GM20431 (cell line): ENCODE results near the gene EME2.
"Not testable (repeated sequence)": the region's sequence is repeated elsewhere in the genome, so short reads cannot be mapped to it uniquely, and the experiment has no call there.

Experiments used
- in situ Hi-C: fragments of 300-500 bp; cut with MseI, MboI; formaldehyde crosslinking; loops from one replicate; pipeline ENCODE4 v1.15.0; 2020; ENCODE audit warnings: low sequenced_read_pairs; ENCODE audit not compliant: unreplicated experiment

Gene EME2

DNA sequence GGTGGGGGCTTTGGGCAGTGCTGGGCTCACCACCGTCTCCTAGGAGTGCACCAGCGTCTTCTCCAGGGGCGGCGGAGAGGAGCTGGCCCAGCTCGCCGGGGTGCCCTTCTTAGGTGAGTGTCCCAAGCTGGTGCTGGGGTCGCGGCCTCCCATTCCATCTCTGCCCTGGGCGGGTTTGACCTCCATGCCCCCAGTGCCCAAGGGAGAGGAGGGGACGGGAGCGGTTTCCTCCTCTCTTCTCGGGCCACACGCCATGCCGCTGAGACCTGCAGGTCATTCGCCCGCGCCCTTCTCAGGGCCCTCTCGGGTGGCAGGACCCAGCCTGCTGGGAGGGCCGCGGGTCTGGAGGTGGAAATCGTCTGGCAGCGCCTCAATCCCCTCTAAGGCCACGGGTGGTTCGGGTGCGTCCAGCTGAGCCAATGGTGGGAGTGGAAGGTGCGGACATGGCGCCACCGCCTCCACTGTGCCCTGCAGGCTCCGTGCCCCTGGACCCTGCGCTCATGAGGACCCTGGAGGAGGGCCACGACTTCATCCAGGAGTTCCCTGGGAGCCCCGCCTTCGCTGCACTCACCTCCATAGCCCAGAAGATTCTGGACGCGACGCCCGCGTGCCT lies 15.6 kb downstream of the EME2 start:
- in situ Hi-C loops = no loop called here

DNA sequence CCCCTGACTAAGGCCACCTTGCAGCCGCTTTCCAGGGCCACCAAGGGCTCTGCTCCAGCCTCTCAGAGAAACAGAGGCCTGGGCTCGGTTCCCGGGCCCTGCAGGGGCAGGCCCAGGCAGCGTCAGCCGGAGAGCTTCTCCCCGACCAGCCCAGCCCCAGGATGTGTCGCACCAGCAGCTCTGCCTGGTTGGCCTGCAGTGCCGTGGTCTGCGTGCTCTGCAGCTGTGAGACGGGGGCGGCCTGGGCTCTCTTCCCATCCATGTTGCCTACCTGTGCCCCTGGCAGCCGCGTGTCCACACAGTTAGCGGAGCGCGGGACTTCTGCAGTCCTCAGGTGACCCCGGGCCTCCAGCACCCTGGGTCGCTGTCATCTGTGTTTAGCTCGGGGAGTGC lies 16.1 kb downstream of the EME2 start:
- in situ Hi-C loops = no loop called here

- in situ Hi-C loops = no loop called here
These were observed 17.0 kb downstream of the EME2 start for GRCh38 chr16:1789643-1790045.

- in situ Hi-C loops = no loop called here
These were observed 17.6 kb downstream of the EME2 start for GRCh38 chr16:1790261-1790610.

GRCh38 chr16:1790611-1791255 lies 18.1 kb downstream of the EME2 start:
- in situ Hi-C loops = no loop called here

DNA sequence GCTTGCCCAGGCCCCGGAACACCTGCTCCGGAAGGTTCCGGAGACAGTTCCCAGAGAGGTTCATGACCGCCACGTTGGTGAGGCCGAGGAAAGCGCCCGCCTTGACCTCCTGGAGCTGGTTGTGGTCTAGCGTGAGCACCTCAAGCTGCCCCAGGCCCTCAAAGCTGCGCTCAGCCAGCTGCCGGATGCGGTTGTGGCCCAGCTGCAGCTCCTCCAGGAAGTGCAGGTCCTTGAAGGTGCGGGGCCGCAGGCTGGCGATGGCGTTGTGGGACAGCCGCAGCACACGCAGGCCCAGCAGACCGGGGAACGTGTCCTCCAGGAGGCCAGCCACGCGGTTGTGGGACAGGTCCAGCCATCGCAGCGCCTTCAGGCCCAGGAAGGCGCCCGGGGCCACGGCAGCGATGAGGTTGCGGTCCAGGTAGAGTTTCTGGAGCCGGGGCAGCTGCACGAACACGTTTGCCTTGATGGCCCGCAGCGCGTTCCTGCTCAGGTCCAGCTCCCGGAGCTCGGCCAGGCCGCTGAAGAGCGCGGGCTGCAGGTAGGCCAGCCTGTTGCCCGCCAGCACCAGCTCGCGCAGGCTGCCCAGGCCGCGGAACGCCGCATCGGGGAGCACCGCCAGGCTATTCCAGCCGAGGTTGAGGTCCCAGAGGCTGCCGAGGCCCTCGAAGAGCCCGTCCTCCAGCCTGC lies 18.8 kb downstream of the EME2 start:
- in situ Hi-C loops = no loop called here

DNA sequence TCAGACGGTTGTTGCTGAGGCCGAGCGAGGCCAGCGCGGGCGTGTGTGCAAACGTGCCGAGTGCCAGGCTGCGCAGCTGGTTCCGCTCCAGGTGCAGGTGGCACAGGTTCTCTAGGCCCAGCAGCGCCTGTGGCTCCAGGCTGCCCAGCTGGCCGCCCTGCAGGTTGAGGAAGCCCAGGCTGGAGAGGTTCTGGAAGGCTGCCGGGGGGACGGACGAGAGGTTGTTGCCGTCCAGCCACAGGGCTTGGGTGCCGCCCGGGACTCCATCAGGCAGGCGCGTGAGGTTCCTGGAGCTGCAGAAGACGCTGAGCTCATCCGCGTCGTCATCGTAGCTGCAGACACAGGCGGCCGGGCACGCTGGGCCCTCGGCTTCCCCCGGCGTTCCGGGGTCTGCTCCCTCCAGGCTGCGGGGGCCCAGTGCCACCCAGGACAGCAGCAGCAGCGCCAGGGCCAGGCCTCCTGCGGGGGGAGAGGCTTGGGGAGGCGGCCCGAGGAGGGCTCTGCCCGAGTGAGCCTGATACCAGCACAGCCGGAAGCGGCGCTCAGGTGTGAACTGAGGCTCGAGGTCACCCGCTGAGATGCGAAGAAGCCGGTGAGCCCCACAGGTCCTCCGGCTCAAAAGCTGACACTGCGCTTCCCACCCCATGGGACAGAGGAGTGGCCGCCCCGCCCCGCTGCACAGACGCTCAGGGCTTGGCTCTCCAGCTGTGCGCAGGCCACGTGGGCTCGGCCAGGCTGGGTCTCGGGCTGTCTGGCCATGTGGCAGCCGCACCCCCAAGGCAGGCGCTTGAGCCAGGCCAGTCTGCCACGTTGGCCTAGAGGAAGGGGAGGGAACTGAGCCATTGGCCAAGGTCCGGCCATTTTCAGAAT lies 19.6 kb downstream of the EME2 start:
- in situ Hi-C loops = no loop called here

- in situ Hi-C loops = no loop called here
These were observed 20.4 kb downstream of the EME2 start for GRCh38 chr16:1792836-1793577.

DNA sequence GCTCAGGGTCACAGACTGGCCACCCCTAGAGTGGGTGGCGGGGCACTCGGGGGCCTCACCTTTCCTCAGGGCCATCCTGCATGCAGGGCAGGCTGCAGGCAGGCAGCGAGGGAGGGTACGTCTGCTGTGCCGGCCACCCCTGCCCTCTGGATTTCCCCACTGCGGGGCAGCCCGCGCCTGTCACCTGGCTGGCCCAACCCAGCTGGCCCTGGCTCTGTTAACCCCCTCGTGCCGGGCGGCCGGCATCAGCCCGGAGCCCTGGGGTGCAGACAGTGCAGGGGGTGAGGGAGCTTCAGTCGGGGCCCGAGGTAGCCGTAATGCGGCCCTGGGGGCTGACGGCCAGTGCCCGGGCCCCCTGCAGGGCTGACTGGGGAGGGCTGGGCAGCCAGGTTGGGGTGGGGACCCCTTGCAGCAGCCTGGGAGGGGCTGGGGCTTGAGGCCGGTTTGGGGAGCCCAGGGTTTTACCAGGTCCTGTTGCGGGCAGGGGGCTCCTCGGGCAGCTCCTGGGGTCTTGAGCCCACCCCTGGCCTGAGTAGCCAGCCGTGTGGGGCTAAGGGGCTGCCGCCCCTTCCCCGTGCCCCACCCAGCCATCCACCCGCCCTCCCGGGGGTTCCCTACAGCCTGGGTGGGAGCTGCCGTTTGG lies 21.1 kb downstream of the EME2 start, which contains the start of gene IGFALS:
Gene IGFALS (minus strand): TSS at position 128 of the 643 bp plus-strand sequence. CDS start 53 bp downstream, at position 75.
- in situ Hi-C loops = no loop called here

GRCh38 chr16:1794221-1794871 lies 21.7 kb downstream of the EME2 start:
- in situ Hi-C loops = no loop called here

DNA sequence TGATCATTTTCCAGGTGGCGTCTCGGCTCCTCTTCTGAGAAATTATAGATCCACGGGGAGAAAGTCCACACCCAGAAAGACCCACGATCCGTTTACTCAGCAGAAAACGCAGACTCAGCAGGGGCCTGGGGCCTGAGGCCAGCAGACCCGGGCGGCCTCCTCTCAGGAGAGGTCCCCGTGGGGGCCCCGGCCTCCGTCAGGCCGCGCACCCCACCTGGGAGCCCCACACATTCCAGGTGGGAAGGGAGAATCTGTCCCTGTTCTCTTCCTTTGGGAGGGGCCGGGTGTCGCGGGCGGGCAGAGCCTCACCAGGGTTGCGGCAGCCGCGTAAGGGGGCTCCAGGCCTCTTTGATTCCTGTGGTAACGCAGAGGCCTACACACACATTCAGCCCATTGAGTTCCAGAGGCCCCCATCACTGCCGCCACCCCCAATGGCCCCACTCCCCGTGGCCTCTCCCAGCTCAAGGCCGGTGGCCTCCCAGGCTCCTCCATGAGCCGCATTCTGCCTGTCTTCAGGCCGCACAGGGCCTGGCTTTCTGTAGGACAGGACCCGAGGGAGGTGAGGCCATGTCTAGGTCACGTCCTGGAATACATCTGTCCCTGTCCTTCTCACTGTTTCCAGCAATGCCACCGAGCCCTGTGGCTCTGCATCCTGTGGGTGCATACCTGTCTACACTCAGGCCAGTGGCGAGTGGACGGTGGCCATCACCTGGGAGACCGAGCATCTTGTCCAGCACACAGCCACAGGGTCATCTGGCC lies 22.5 kb downstream of the EME2 start:
- in situ Hi-C loops = no loop called here

DNA sequence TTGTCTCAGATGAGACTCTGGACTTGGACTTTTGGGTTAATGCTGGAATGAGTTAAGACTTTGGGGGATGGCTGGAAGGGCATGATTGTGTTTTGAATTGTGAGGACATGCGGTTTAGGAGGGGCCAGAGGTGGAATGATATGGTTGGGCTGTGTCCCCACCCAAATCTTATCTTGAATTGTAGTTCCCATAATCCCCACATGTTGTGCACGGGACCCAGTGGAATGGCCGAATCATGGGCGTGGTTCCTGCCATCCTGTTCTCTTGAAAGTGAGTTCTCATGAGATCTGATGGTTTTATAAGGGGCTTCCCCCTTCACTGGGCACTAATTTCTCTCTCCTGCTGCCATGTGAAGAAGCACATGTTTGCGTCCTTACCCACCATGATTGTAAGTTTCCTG lies 26.7 kb downstream of the EME2 start:
- in situ Hi-C loops = not testable (repeated sequence)

GRCh38 chr16:1800701-1801100 lies 28.1 kb downstream of the EME2 start:
- in situ Hi-C loops = no loop called here

DNA sequence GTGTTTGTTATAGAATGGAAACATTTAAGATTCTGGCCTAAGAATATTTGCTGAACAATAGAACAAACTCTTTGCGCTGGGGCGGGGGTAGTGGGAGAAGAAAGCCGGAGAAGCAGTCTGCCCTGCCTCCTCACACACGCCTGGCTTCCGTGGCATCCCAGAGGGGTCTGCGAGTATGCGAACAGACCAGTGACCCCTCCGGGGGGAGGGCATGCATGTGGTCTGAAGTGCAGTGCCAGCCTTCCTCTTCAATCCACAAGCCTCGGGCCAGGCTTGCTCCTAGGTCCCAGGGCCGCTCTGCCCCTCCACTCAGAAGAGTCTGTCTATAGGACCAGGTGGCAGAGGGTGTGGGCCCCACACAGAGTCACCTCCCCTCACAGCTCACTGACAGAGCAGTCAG lies 35.0 kb downstream of the EME2 start:
- in situ Hi-C loops = no loop called here

DNA sequence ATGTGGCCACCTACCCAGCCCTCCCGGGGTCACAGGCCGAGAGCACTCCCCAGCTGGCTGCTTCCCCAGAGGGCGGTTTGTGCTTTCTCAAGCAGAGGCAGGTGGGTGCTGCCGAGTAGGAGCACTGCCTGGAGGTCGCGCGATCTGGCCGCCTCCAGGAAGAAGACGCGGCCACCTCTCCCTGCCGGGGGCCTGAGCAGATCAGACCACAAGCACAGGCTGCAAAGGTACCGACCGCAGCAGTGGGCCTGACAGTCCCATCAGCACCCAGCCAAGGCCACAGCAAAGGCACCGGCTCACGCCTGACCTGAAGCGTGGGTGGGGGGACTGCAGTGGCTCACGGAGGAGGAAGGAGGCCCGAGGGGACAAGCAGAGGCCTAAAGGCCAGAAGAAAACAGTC lies 36.1 kb downstream of the EME2 start:
- in situ Hi-C loops = no loop called here

DNA sequence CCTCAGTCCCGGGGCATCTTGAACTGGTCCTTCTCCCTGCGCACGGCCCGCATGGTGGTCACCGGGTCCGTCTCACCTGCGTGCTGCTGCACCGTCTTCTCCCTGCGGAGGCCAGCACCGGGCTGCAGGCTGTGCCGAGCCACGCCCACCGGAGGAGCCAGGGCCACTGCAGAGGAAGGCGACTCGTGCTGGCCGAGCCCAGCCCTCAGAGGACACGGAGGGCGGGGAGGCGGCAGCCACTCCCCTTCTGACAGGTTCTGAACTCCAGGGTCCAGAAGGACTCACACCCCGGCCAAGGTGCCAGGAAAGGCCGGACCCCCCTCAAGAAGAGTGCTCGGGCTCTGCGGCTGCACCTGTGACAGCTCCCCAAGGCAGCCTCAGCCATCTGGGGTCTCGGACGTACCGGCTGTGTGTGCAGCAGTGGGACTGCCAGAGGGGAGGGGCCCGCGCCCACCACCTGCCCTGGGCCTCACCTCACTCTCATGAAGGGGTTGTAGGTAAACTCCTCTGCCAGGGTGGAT lies 36.7 kb downstream of the EME2 start:
- in situ Hi-C loops = no loop called here

DNA sequence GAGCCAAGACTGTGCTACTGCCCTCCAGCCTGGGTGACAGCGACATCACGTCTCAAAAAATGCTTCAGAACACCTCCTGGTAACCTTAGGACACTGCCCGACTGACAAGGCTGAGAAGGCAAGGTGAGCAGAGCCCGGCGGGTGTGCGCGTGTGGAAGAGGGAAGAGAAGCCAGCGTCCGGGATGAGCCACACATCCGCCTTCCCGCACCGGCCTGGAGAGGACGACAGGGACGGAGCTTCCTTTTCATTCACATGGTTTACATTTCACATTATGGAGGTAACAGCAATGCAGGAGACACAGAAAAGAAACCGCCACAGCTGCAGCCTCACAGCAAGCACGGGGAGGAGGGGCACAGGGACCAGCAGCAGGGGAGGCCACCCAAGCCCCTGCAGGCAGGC lies 37.5 kb downstream of the EME2 start:
- in situ Hi-C loops = no loop called here

DNA sequence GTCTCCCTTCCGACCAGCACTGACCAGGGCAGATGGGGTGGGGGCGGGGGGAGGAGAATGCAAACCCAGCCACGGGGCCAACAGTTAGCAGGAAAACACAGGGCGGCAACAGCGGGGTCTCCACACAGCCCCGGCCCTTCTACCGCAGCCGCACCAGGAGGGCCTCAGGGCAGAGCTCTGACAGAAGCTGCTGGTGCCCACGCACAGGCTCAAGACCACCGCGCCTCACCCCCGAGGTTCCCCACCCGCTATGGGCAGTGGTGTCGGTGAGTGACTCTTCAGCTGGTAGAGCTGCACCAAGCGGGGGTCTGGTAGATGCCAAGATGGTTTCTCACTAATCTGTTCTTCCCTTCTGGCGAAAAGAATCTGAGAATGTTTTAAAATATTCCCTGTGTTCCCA lies 37.9 kb downstream of the EME2 start:
- in situ Hi-C loops = no loop called here
